Stimulated activated CD8-positive, alpha-beta memory T cell treated with anti-CD3 and anti-CD28 coated beads, Interleukin-15, amount 100 ng/mL, for 48 hours (primary cell): ENCODE data around the gene SUGT1.
"Not testable (repeated sequence)": the region's sequence is repeated elsewhere in the genome, so short reads cannot be mapped to it uniquely, and the experiment has no call there.

Source experiments
- DNase-seq, 2 donors: peaks; one replicate each; pipeline ENCODE4 v3.0.0-alpha.2; 2020; ENCODE audit warnings: low read depth in 2 of 2

Gene SUGT1

GRCh38 chr13:52652196-52652979 is at the start of gene SUGT1:
TSS of gene SUGT1 (plus strand) at chr13:52652836. CDS start at chr13:52652921, 85 bp downstream.
- peak; percentile 94 to 95 for DNase-seq

- DNase-seq: not testable (repeated sequence)
Measured at GRCh38 chr13:52603316-52603715, 49.3 kb upstream of the SUGT1 start.

GRCh38 chr13:52606126-52606525 is 46.5 kb upstream of the SUGT1 start:
- not testable (repeated sequence) for DNase-seq

- DNase-seq: not testable (repeated sequence)
Measured at GRCh38 chr13:52606795-52607194, 45.8 kb upstream of the SUGT1 start.

GRCh38 chr13:52608184-52608583 is 44.5 kb upstream of the SUGT1 start:
- DNase-seq: not testable (repeated sequence)

GRCh38 chr13:52609013-52609606 is 43.5 kb upstream of the SUGT1 start:
- not testable (repeated sequence) for DNase-seq

GRCh38 chr13:52610158-52610557 is 42.5 kb upstream of the SUGT1 start:
- not testable (repeated sequence) for DNase-seq

GRCh38 chr13:52615134-52615801 is 37.4 kb upstream of the SUGT1 start:
- DNase-seq: no peak

- DNase-seq: no peak
Measured at GRCh38 chr13:52615812-52616211, 36.8 kb upstream of the SUGT1 start.

- peak; percentile 75 to 77 for DNase-seq
Measured at GRCh38 chr13:52617070-52618060, 35.3 kb upstream of the SUGT1 start.

- DNase-seq: not testable (repeated sequence)
Measured at GRCh38 chr13:52631083-52631690, 21.4 kb upstream of the SUGT1 start.

- no peak for DNase-seq
Measured at GRCh38 chr13:52638666-52639328, 13.8 kb upstream of the SUGT1 start.

- no peak for DNase-seq
Measured at GRCh38 chr13:52642131-52642530, 10.5 kb upstream of the SUGT1 start, which contains the start of gene HNRNPA1L2. TSS of gene HNRNPA1L2 (plus strand) at chr13:52642431. CDS start at chr13:52642493, 62 bp downstream.

GRCh38 chr13:52644108-52644507 is 8.5 kb upstream of the SUGT1 start:
- DNase-seq: no peak

GRCh38 chr13:52646967-52647366 is 5.7 kb upstream of the SUGT1 start:
- DNase-seq: no peak

GRCh38 chr13:52650731-52651130 is 1.9 kb upstream of the SUGT1 start:
- DNase-seq: no peak

- no peak for DNase-seq
Measured at GRCh38 chr13:52651897-52652195, 790 bp upstream of the SUGT1 start.

- no peak for DNase-seq
Measured at GRCh38 chr13:52652980-52653303, 306 bp downstream of the SUGT1 start.

- DNase-seq: no peak
Measured at GRCh38 chr13:52659340-52659739, 6.7 kb downstream of the SUGT1 start.

- no peak for DNase-seq
Measured at GRCh38 chr13:52664272-52664671, 11.6 kb downstream of the SUGT1 start.

GRCh38 chr13:52665325-52665724 is 12.7 kb downstream of the SUGT1 start:
- DNase-seq: no peak
